H1 (cell line): ENCODE measurements around the gene IKZF5. TPM values are rescaled to one million over a fixed set of nuclear protein-coding genes. Genes with fewer than 3 reads are reported as not detected.

Experiments used
- CTCF ChIA-PET: fragments of 300-600 bp; sonication (Branson Sonifier 250); formaldehyde crosslinking; loops from one replicate; lab custom pipeline; 2021; ENCODE audit not compliant: partially characterized antibody; lab: Charles Lee
- POLR2A ChIA-PET: fragments of 300-600 bp; sonication (Branson Sonifier 250); formaldehyde crosslinking; loops from one replicate; lab custom pipeline; 2021; ENCODE audit warnings: inconsistent platforms; ENCODE audit not compliant: partially characterized antibody; lab: Charles Lee
- DNase-seq, 2 experiments: peaks; one replicate each; pipeline versions ENCODE4 v3.0.0 to v3.0.0-alpha.2; 2010 to 2022; ENCODE audit warnings: low spot score in 2 of 2, low read depth in 1 of 2, mixed read lengths in 1 of 2
- FAIRE-seq: peaks from 2 replicates; lab custom pipeline; 2011; peaks lifted over from hg19 to GRCh38; lab: Jason Lieb, UNC
- H2AFZ ChIP-seq: 2 replicates; pipeline ENCODE4 v1.8.1; 2012; ENCODE audit warnings: low read length, inconsistent platforms
- H2AK5ac ChIP-seq: 2 replicates; pipeline ENCODE4 v1.6.1; 2013; ENCODE audit warnings: low read depth, low read length
- H2BK120ac ChIP-seq: replicated peaks from 2 replicates; pipeline ENCODE3; 2013; ENCODE audit warnings: low read depth, low read length, inconsistent platforms
- H2BK12ac ChIP-seq: 2 replicates; pipeline ENCODE4 v1.6.1; 2013; ENCODE audit warnings: low read depth, low read length
- H2BK15ac ChIP-seq: 2 replicates; pipeline ENCODE4 v1.6.1; 2013; ENCODE audit warnings: low read length
- H2BK20ac ChIP-seq: 2 replicates; pipeline ENCODE4 v1.6.1; 2013; ENCODE audit warnings: low read length
- H2BK5ac ChIP-seq: 2 replicates; pipeline ENCODE4 v1.6.1; 2013; ENCODE audit warnings: low read depth, low read length
- H3K14ac ChIP-seq: 2 replicates; pipeline ENCODE4 v1.6.1; 2013; ENCODE audit warnings: inconsistent platforms; ENCODE audit not compliant: insufficient read length
- H3K18ac ChIP-seq: 2 replicates; pipeline ENCODE4 v1.6.1; 2013; ENCODE audit warnings: low read length; ENCODE audit errors: extremely low read depth
- H3K23ac ChIP-seq: 2 replicates; pipeline ENCODE4 v1.6.1; 2013; ENCODE audit warnings: inconsistent platforms; ENCODE audit not compliant: insufficient read length
- H3K23me2 ChIP-seq: 2 replicates; pipeline ENCODE4 v1.6.1; 2013; ENCODE audit warnings: low read depth, low read length
- H3K27ac ChIP-seq: 2 replicates; pipeline ENCODE4 v1.6.1; 2011; ENCODE audit warnings: low read depth, low read length, inconsistent platforms
- H3K27me3 ChIP-seq, 4 experiments: replicated peaks in 1 of 4; 1 replicate in 1 of 4; 2 replicates in 3 of 4; pipeline versions ENCODE4 v1.6.1 to v1.8.1; 2011 to 2013; ENCODE audit warnings: low read length in 3 of 4, mild to moderate bottlenecking in 3 of 4, inconsistent platforms in 2 of 4, mixed read lengths in 2 of 4, moderate library complexity in 1 of 4; ENCODE audit not compliant: control insufficient read depth in 3 of 4, insufficient read depth in 3 of 4; ENCODE audit errors: extremely low read depth in 1 of 4
- H3K36me3 ChIP-seq, 4 experiments: 2 replicates each; pipeline versions ENCODE4 v1.6.1 to v1.8.1; 2011 to 2013; ENCODE audit warnings: mild to moderate bottlenecking in 4 of 4, low read length in 3 of 4, moderate library complexity in 2 of 4, control low read depth in 1 of 4, inconsistent platforms in 1 of 4; ENCODE audit not compliant: insufficient read depth in 4 of 4, control insufficient read depth in 2 of 4
- H3K4ac ChIP-seq: replicated peaks from 2 replicates; pipeline ENCODE3; 2013; ENCODE audit warnings: low read length, low read depth, mixed read lengths, inconsistent platforms; ENCODE audit not compliant: insufficient read length
- H3K4me1 ChIP-seq, 4 experiments: replicated peaks in 1 of 4; 1 replicate in 1 of 4; 2 replicates in 3 of 4; pipeline versions ENCODE4 v1.6.1 to v1.8.1; 2011 to 2013; ENCODE audit warnings: low read length in 3 of 4, inconsistent platforms in 2 of 4, mixed read lengths in 1 of 4; ENCODE audit not compliant: insufficient read depth in 4 of 4, control insufficient read depth in 3 of 4
- H3K4me2 ChIP-seq, 2 experiments: 2 replicates each; pipeline versions ENCODE4 v1.6.1 to v1.8.1; 2011 to 2013; ENCODE audit warnings: low read depth in 2 of 2, low read length in 2 of 2, control low read depth in 1 of 2, inconsistent platforms in 1 of 2, mild to moderate bottlenecking in 1 of 2; ENCODE audit not compliant: insufficient read depth in 1 of 2
- H3K4me3 ChIP-seq, 4 experiments: fragments of 200-600, 300-600 bp in 1 of 4; sonication (generic), shearing (Covaris generic), sonication (Bioruptor Twin) in 1 of 4; 2 replicates each; pipeline versions ENCODE4 v1.5.1 to v1.8.1; 2011 to 2016; ENCODE audit warnings: low read length in 4 of 4, low read depth in 3 of 4, control low read depth in 2 of 4, inconsistent platforms in 2 of 4, mild to moderate bottlenecking in 2 of 4, mixed read lengths in 1 of 4, moderate library complexity in 1 of 4; ENCODE audit not compliant: insufficient read depth in 2 of 4; ENCODE audit errors: extremely low read depth in 1 of 4
- H3K56ac ChIP-seq: replicated peaks from 2 replicates; pipeline ENCODE3; 2013; ENCODE audit warnings: low read depth, mild to moderate bottlenecking, mixed read lengths, low read length, inconsistent platforms; ENCODE audit not compliant: insufficient read length
- H3K79me1 ChIP-seq: 2 replicates; pipeline ENCODE4 v1.6.1; 2013; ENCODE audit warnings: low read depth, low read length, control low read depth
- H3K79me2 ChIP-seq, 2 experiments: 2 replicates each; pipeline versions ENCODE4 v1.6.1 to v1.8.1; 2012 to 2013; ENCODE audit warnings: low read length in 2 of 2, mild to moderate bottlenecking in 2 of 2, inconsistent platforms in 1 of 2; ENCODE audit not compliant: insufficient read depth in 2 of 2, control insufficient read depth in 1 of 2
- H3K9ac ChIP-seq, 4 experiments: replicated peaks in 1 of 4; 1 replicate in 1 of 4; 2 replicates in 3 of 4; pipeline versions ENCODE4 v1.6.1 to v1.8.1; 2011 to 2013; ENCODE audit warnings: low read depth in 3 of 4, low read length in 3 of 4, control low read depth in 2 of 4, mild to moderate bottlenecking in 2 of 4, moderate library complexity in 2 of 4, inconsistent platforms in 1 of 4; ENCODE audit errors: extremely low read depth in 1 of 4
- H3K9me3 ChIP-seq, 2 experiments: 2 replicates each; pipeline versions ENCODE4 v1.6.1 to v1.8.1; 2012 to 2013; ENCODE audit warnings: mild to moderate bottlenecking in 2 of 2, moderate library complexity in 2 of 2, control low read depth in 1 of 2, inconsistent platforms in 1 of 2, low read depth in 1 of 2, low read length in 1 of 2, mixed read lengths in 1 of 2; ENCODE audit not compliant: insufficient read depth in 2 of 2
- H4K20me1 ChIP-seq, 2 experiments: replicated peaks in 1 of 2; 2 replicates each; pipeline versions ENCODE3 to v1.8.1; 2011 to 2013; ENCODE audit warnings: inconsistent platforms in 2 of 2, low read length in 2 of 2, mild to moderate bottlenecking in 1 of 2; ENCODE audit not compliant: insufficient read depth in 2 of 2, control insufficient read depth in 1 of 2
- H4K5ac ChIP-seq: 2 replicates; pipeline ENCODE4 v1.6.1; 2013; ENCODE audit warnings: low read length, low read depth, mixed read lengths, inconsistent platforms; ENCODE audit not compliant: insufficient read length
- H4K8ac ChIP-seq: 2 replicates; pipeline ENCODE4 v1.8.0; 2013; ENCODE audit warnings: mild to moderate bottlenecking, moderate library complexity, low read length, inconsistent platforms; ENCODE audit not compliant: insufficient read depth; ENCODE audit errors: extremely low read depth
- H4K91ac ChIP-seq: replicated peaks from 2 replicates; pipeline ENCODE3; 2013; ENCODE audit warnings: low read length, mixed read lengths, inconsistent platforms; ENCODE audit not compliant: insufficient read length
- BACH1 ChIP-seq: IDR thresholded peaks from 2 replicates; pipeline ENCODE4 v1.6.1; 2012; ENCODE audit warnings: low read length, improper control_type of control experiment
- CBX5 ChIP-seq: fragments of 300-800, 300-1000 bp; sonication (generic); IDR thresholded peaks from 2 replicates; pipeline ENCODE4 v1.7.1; 2016; ENCODE audit warnings: antibody characterized with exemption, low read length, low read depth
- CBX8 ChIP-seq: fragments of 300-800, 300-1000 bp; sonication (generic); IDR thresholded peaks from 2 replicates; pipeline ENCODE4 v1.7.1; 2016; ENCODE audit warnings: low read depth, low read length, borderline replicate concordance
- CHD2 ChIP-seq: IDR thresholded peaks from 2 replicates; pipeline ENCODE4 v1.6.1; 2012; ENCODE audit warnings: low read length, improper control_type of control experiment
- EGR1 ChIP-seq: IDR thresholded peaks from 2 replicates; pipeline ENCODE4 v1.6.1; 2011; ENCODE audit warnings: low read depth, low read length, borderline replicate concordance
- EZH2 ChIP-seq: fragments of 200-600 bp; sonication (generic); IDR thresholded peaks from 2 replicates; pipeline ENCODE4 v1.7.1; 2012; ENCODE audit warnings: low read depth, mild to moderate bottlenecking, moderate library complexity, low read length, inconsistent platforms; ENCODE audit not compliant: severe bottlenecking
- JUND ChIP-seq: IDR thresholded peaks from 2 replicates; pipeline ENCODE4 v1.6.1; 2011; ENCODE audit warnings: mild to moderate bottlenecking, improper control_type of control experiment, low read length
- RBBP5 ChIP-seq: IDR thresholded peaks from 2 replicates; pipeline ENCODE4 v1.7.1; 2012; ENCODE audit warnings: low read depth, mild to moderate bottlenecking, inconsistent platforms, low read length, moderate library complexity, borderline replicate concordance
- RFX5 ChIP-seq: IDR thresholded peaks from 2 replicates; pipeline ENCODE4 v1.6.1; 2011; ENCODE audit warnings: low read depth, low read length, improper control_type of control experiment, borderline replicate concordance
- SIN3A ChIP-seq, 2 experiments: IDR thresholded peaks in 1 of 2; conservative IDR thresholded peaks in 1 of 2; 2 replicates each; pipeline ENCODE4 v1.6.1; 2011 to 2012; ENCODE audit warnings: low read length in 2 of 2, improper control_type of control experiment in 1 of 2, low read depth in 1 of 2, mild to moderate bottlenecking in 1 of 2
- SP4 ChIP-seq: IDR thresholded peaks from 2 replicates; pipeline ENCODE4 v1.6.1; 2012; ENCODE audit warnings: low read length, inconsistent platforms
- SRF ChIP-seq: IDR thresholded peaks from 2 replicates; pipeline ENCODE4 v1.6.1; 2011; ENCODE audit warnings: mild to moderate bottlenecking, low read depth, low read length, moderate library complexity
- TAF1 ChIP-seq: IDR thresholded peaks from 2 replicates; pipeline ENCODE4 v1.6.1; 2011; ENCODE audit warnings: mild to moderate bottlenecking, low read depth, low read length
- TBP ChIP-seq: IDR thresholded peaks from 2 replicates; pipeline ENCODE4 v1.6.1; 2011; ENCODE audit warnings: low read depth, low read length, improper control_type of control experiment
- ZNF274 ChIP-seq: IDR thresholded peaks from 2 replicates; pipeline ENCODE4 v1.7.0; 2012; ENCODE audit warnings: low read length, borderline replicate concordance; ENCODE audit errors: extremely low read depth
- WGBS, 2 experiments: shearing (Covaris generic) in 1 of 2; methylation state at CpG; one replicate each; pipeline versions ENCODE4 v1.1.6 to v1.1.7; 2013 to 2015; ENCODE audit warnings: low lambda C conversion rate in 2 of 2, mixed read lengths in 2 of 2, inconsistent platforms in 1 of 2, low coverage in 1 of 2, missing lambda C conversion rate in 1 of 2; ENCODE audit not compliant: insufficient replicate concordance in 2 of 2, insufficient coverage in 1 of 2, insufficient read length in 1 of 2; ENCODE audit errors: extremely low coverage in 1 of 2, missing lambda C conversion rate in 1 of 2; 5-methylcytosine and 5-hydroxymethylcytosine counted together
- polyA plus RNA-seq, 7 experiments: library from polyadenylated mRNA; depleted of rRNA in 3 of 7; stranded (reverse) in 5 of 7; unstranded in 2 of 7; fragments of >200 nt in 5 of 7; fragments of 200-250 nt in 2 of 7; gene quantifications; 1 replicate in 5 of 7; 2 replicates in 1 of 7; 4 replicates in 1 of 7; pipeline versions ENCODE4 v1.2.1 to v1.2.3, GENCODE V29; 2011 to 2013; ENCODE audit warnings: missing spikeins in 2 of 7, mixed read lengths in 2 of 7
- total RNA-seq: library from RNA; stranded (reverse); fragmentation: NEBNext Ultra II Directional; extraction: Animal tissue kit (Norgen Biotek cat#: 25700); gene quantifications from 2 replicates; pipeline ENCODE4 v1.2.1, GENCODE V29; 2021

The IKZF5 gene
- total and polyA plus RNA-seq, 2 of the 8 experiments (the other 6 are each of a cell fraction or from before 2014, with no cell fraction given), result 5.2 to 15.3 TPM

GRCh38 chr10:122949296-122949695 is 59.3 kb downstream of the IKZF5 start:
- Histone ChIP-seq H3K36me3 (peaks cover 2 to 28% (median 11%) of the 10 kb centered on the region in 4 experiments), H2BK120ac (no peak overlapping the region), H3K27ac (no peak overlapping the region), H3K4me1 (peaks cover 0 to under 1% (median 0%) of the 10 kb centered on the region in 4 experiments; a peak in 1 of 7 replicates), H3K9ac (no peak overlapping the region), H3K27me3 (peaks cover 0 to under 1% (median under 1%) of the 10 kb centered on the region in 4 experiments; a peak in 4 of 7 replicates), H3K9me3 (no peaks in the 10 kb centered on the region; a peak in 1 of 4 replicates), H3K4me2 (no peak overlapping the region), H3K56ac (no peak overlapping the region), H3K14ac (no peak overlapping the region), H4K20me1 (peaks cover 0 to 1% of the 10 kb centered on the region in 2 experiments), H2BK15ac (no peak overlapping the region), H2AK5ac (no peak overlapping the region), H3K23me2 (peaks cover 4% of the 10 kb centered on the region; the same call in 1 of the 2 replicates), H3K23ac (no peak overlapping the region), H3K4ac (no peak overlapping the region), H3K79me1 (no peaks in the 10 kb centered on the region), H4K91ac (no peak overlapping the region), H2AFZ (no peak overlapping the region), H2BK20ac (no peak overlapping the region), H2BK5ac (no peak overlapping the region), H3K18ac (no peak overlapping the region), H4K8ac (no peak overlapping the region), H3K79me2 (peaks cover 0 to 9% of the 10 kb centered on the region in 2 experiments; a peak in 1 of 4 replicates), H4K5ac (no peak overlapping the region), H2BK12ac (no peak overlapping the region)
- no peak for DNase-seq
- CTCF ChIA-PET, result no interaction called here
- POLR2A ChIA-PET, result no interaction called here
- no peak for TF ChIP-seq SRF
- TF ChIP-seq CBX5, result no peak
- TF ChIP-seq JUND, result no peak
- no peak for TF ChIP-seq RBBP5
- TF ChIP-seq ZNF274, result no peak
- TF ChIP-seq EZH2, result no peak
- TF ChIP-seq RFX5, result no peak
- no peak for TF ChIP-seq SIN3A (conservative IDR thresholded peaks at IDR 0.05 in 1 of 2, IDR thresholded peaks at IDR 0.05 in 1 of 2; ENCODE audit: low read depth in 1 of 2, low read length in 2 of 2)
- TF ChIP-seq CHD2, result no peak
- no peak for TF ChIP-seq TAF1
- no peak for TF ChIP-seq EGR1
- TF ChIP-seq BACH1, result no peak
- no peak for TF ChIP-seq CBX8
- no peak for TF ChIP-seq TBP
- no peak for TF ChIP-seq SP4
- TF ChIP-seq, all 59 proteins: peak for 0
- WGBS, 2 experiments, result 97% methylated on average over 3 of the region's 3 CpGs; no CpG with 5 or more reads in 1 of the 2 experiments
- H3K4me3 ChIP-seq, result no peak overlapping the region
- no peak for FAIRE-seq
